ENCODE data around the gene IRAG1.
"Not testable (repeated sequence)": the region's sequence is repeated elsewhere in the genome, so short reads cannot be mapped to it uniquely, and the experiment has no call there.

The IRAG1 gene

GRCh38 chr11:10686311-10686710, 7.2 kb downstream of the IRAG1 start:
- H3K4me1 Mint-ChIP-seq: peaks cover 24% of the 10 kb centered on the region
- H3K27ac Mint-ChIP-seq: no peak overlapping the region
- no peaks in the 10 kb centered on the region for H3K36me3 Mint-ChIP-seq
- no peak for ATAC-seq
- H3K9me3 Mint-ChIP-seq: no peaks in the 10 kb centered on the region
- H3K4me3 Mint-ChIP-seq: no peak overlapping the region
- H3K27me3 Mint-ChIP-seq: peaks cover 10% of the 10 kb centered on the region

DNA sequence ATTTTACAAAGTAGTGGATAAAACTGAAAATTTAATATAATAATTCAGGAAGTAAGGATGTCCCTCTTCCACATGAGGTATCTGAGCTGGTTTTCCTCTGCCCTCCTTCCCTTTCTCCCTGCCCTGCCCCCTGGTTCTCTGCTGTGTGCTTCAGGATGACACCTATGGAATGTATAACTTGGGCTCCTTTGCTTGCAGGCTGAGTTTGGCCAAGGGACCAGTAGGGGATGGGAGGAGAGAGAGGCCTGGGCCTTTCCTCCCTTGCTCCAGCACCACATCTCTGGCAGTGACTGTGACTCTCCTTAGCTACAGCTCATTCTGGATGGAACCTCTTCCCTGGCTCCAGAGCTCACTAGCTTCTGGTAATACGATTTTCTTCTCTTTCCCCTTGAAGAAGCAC, 10.1 kb downstream of the IRAG1 start:
- no peak overlapping the region for H3K4me3 Mint-ChIP-seq
- no peak overlapping the region for H3K27ac Mint-ChIP-seq
- no peak for ATAC-seq
- no peaks in the 10 kb centered on the region for H3K36me3 Mint-ChIP-seq
- H3K27me3 Mint-ChIP-seq: peaks cover 9% of the 10 kb centered on the region
- H3K4me1 Mint-ChIP-seq: peaks cover 19% of the 10 kb centered on the region
- no peaks in the 10 kb centered on the region for H3K9me3 Mint-ChIP-seq

- Mint-ChIP-seq H3K36me3 (no peaks in the 10 kb centered on the region), H3K27ac (no peak overlapping the region), H3K27me3 (peaks cover 32% of the 10 kb centered on the region), H3K4me3 (no peak overlapping the region), H3K4me1 (no peaks in the 10 kb centered on the region), H3K9me3 (peaks cover 3% of the 10 kb centered on the region)
- ATAC-seq: no peak
Observed at GRCh38 chr11:10680956-10681487, 12.5 kb downstream of the IRAG1 start.

DNA sequence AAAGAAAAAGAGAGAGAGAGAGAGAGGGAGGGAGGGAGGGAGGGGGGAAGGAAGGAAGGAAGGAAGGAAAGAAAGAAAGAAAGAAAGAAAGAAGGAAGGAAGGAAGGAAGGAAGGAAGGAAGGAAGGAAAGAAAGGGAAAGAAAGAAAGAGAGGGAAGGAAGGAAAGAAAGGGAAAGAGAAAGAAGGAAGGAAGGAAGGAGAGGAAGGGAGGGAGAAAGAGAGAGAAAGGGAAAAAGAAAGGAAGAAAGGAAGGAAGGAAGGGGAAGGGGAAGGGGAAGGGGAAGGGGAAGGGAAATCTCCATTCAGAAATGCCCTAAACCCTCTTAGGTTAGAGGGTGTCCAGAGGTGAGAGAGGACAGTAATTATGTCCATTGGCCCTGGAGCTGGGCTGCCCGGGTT, 13.3 kb downstream of the IRAG1 start:
- H3K27me3 Mint-ChIP-seq: peaks cover 40% of the 10 kb centered on the region
- H3K9me3 Mint-ChIP-seq, H3K36me3 Mint-ChIP-seq, H3K27ac Mint-ChIP-seq, H3K4me3 Mint-ChIP-seq, H3K4me1 Mint-ChIP-seq, ATAC-seq: not testable (repeated sequence)

DNA sequence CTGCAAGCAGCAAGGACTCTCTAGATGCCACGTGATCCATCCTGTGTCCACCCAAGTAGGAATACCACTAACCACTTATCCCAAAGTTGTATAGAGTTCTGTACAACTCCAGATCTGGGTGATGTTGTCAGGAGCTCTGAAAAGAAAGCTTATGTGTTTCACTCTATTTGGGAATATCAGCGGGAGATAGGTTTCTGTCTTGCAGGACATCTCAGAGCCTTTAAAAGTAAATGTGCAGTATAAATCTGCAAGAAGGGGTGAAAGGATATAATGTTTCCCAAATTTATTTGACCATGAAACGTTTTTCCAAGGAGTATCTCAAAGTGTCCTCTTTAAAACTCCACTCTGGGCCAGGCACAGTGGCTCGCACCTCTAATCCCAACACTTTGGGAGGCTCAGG, 13.9 kb downstream of the IRAG1 start:
- no peak for ATAC-seq
- no peak overlapping the region for H3K4me3 Mint-ChIP-seq
- H3K27me3 Mint-ChIP-seq: peaks cover 42% of the 10 kb centered on the region
- H3K36me3 Mint-ChIP-seq: no peaks in the 10 kb centered on the region
- H3K9me3 Mint-ChIP-seq: peaks cover 3% of the 10 kb centered on the region
- H3K4me1 Mint-ChIP-seq: peaks cover 6% of the 10 kb centered on the region
- H3K27ac Mint-ChIP-seq: no peak overlapping the region

DNA sequence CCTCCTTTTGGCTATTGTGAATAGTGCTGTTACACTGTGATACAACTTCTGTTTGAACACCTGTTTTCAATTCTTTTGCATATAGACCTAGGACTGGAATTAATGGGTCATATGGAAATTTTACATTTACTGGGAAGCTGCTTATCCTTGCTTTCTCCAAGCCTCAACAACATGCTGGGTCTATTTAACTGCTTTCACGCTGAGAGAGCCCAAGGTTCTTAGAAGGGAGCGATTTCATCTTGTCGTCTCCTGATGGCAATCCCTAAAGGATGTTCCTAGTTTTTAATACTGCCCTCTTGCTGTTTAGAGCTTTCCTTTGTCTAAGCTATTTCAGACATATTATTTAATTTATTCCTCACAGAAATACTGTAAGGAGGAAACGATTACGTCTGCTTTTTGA, 15.5 kb downstream of the IRAG1 start:
- Mint-ChIP-seq H3K9me3 (peaks cover 3% of the 10 kb centered on the region), H3K4me3 (no peak overlapping the region), H3K27ac (no peak overlapping the region), H3K27me3 (peaks cover 52% of the 10 kb centered on the region), H3K4me1 (peaks cover 18% of the 10 kb centered on the region), H3K36me3 (no peaks in the 10 kb centered on the region)
- ATAC-seq: no peak

DNA sequence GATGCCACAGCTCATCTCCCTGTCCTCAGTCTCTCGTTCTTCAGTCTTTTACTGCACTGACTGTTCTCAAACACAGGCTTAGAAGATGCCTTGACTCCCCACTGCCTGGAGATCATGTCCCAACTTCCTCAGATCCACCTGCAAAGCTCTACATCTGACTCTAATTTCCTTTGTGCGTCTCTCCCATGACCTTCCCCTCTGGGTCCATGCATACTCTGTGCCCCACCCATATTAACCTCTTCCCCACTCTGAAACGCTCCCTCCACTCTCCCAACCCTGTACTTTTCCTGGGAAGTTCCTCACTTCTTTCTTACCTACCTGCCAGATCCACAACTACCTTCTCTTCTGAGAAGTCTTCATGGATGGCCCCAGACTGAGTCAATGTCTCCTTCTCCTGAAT, 16.6 kb downstream of the IRAG1 start:
- Mint-ChIP-seq H3K27me3 (peaks cover 52% of the 10 kb centered on the region), H3K4me3 (no peak overlapping the region), H3K27ac (no peak overlapping the region), H3K36me3 (no peaks in the 10 kb centered on the region), H3K9me3 (peaks cover 3% of the 10 kb centered on the region), H3K4me1 (peaks cover 18% of the 10 kb centered on the region)
- ATAC-seq: no peak

DNA sequence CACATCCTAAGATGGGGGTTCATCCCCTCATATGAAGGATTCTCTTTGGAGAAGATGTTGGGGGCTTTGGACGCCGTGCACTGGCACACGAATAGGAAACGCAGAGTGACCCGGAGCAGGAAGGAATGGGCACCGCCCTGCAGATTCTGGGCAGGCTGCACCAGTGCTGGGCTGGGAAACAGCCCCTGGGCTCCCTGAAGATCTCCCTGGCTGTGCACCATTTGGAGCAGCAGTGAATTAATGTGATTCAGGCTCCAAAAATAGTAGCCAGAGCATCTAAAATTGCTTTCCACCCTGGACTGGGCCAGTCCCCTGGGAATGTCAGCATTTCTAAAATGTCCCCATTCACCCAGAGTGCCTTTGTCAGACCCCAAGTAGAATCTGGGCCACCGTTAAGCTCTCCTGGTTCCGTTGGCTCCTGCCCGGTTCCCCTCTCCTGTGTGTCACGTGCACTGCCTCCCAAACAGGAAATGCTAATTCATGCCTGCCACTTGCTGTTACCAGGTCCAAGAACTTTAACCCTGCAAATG, 18.6 kb downstream of the IRAG1 start:
- H3K9me3 Mint-ChIP-seq: peaks cover 3% of the 10 kb centered on the region
- H3K36me3 Mint-ChIP-seq: no peaks in the 10 kb centered on the region
- no peak overlapping the region for H3K27ac Mint-ChIP-seq
- no peak overlapping the region for H3K4me3 Mint-ChIP-seq
- peaks cover 18% of the 10 kb centered on the region for H3K4me1 Mint-ChIP-seq
- peaks cover 52% of the 10 kb centered on the region for H3K27me3 Mint-ChIP-seq
- ATAC-seq: no peak

GRCh38 chr11:10674440-10674855, 19.1 kb downstream of the IRAG1 start:
- Mint-ChIP-seq H3K27me3 (peaks cover 50% of the 10 kb centered on the region), H3K36me3 (no peaks in the 10 kb centered on the region), H3K4me3 (no peak overlapping the region), H3K9me3 (peaks cover 3% of the 10 kb centered on the region), H3K27ac (no peak overlapping the region), H3K4me1 (peaks cover 18% of the 10 kb centered on the region)
- ATAC-seq: no peak

DNA sequence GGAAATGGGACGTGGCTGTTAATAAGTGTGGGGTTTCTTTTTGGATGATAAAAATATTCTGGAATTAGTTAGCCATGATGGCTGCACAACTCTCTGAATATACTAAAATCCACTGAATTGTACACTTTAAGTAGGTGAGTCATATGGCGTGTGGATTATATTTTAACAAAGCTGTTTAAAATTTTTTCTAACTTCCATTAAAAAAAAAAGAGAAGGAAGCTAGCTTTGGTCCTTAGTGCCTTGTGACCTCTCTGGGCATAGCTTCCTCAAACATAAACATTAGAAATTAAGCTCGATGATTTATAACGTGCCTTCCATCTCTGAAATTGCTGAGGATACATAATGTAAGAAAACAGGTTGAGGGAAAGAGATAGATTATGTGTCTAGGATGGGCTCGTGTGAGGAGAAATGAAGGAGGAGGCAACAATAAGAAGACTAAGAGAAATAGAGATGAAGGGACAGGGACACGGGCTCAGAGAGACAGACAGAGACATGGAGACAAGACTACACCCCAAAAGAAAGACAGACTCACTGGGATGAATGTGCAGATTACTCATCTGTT, 20.0 kb downstream of the IRAG1 start:
- Mint-ChIP-seq H3K36me3 (no peaks in the 10 kb centered on the region), H3K27me3 (peaks cover 43% of the 10 kb centered on the region), H3K9me3 (peaks cover 3% of the 10 kb centered on the region), H3K27ac (no peak overlapping the region), H3K4me3 (no peak overlapping the region), H3K4me1 (peaks cover 18% of the 10 kb centered on the region)
- no peak for ATAC-seq

DNA sequence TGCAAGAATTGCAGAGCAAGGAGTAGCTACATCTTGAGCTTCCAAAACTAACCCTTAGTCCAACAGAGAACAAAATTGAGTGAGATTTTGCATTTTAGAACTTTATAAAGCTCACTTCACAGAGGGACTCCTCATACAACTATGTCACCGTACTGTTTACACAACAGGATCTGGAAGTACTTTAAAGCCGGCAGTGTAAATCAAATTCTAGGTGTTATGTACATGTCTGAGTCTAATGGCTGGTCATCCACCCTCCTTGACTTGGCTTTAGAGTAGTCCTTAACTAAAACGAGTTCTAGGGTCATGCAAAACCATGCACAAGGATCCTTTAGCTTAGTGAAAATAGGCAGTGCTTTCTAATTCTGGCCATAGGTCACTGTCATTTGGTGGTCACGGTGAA, 23.5 kb downstream of the IRAG1 start:
- Mint-ChIP-seq H3K36me3 (no peaks in the 10 kb centered on the region), H3K27me3 (peaks cover 11% of the 10 kb centered on the region), H3K9me3 (no peaks in the 10 kb centered on the region), H3K4me1 (peaks cover 14% of the 10 kb centered on the region), H3K4me3 (no peak overlapping the region), H3K27ac (no peak overlapping the region)
- no peak for ATAC-seq

- Mint-ChIP-seq H3K4me1 (peaks cover 10% of the 10 kb centered on the region), H3K27me3 (peaks cover 10% of the 10 kb centered on the region), H3K4me3 (no peak overlapping the region), H3K9me3 (no peaks in the 10 kb centered on the region), H3K27ac (no peak overlapping the region), H3K36me3 (no peaks in the 10 kb centered on the region)
- ATAC-seq: no peak
Observed at GRCh38 chr11:10669258-10670033, 24.1 kb downstream of the IRAG1 start.

DNA sequence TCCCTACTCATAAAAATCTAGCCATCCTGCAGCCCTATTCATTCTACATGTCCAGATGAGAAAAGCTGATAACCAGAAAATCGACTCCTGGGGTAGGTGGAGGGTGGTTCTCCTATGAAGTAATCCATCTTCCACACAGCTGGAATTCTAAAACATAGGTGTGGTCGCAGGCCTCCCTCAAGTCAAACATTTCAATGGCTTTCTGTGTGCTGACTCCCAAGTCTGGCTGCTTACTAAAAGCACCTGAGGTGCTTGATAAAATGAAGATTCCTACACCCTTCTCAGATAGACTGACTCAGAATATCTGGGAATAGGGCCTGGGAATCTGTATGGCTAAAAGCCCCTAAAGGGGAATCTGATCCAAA, 26.1 kb downstream of the IRAG1 start:
- ATAC-seq: no peak
- Mint-ChIP-seq H3K27me3 (no peaks in the 10 kb centered on the region), H3K36me3 (no peaks in the 10 kb centered on the region), H3K9me3 (no peaks in the 10 kb centered on the region), H3K27ac (no peak overlapping the region), H3K4me1 (no peaks in the 10 kb centered on the region), H3K4me3 (no peak overlapping the region)

- H3K27me3 Mint-ChIP-seq: no peaks in the 10 kb centered on the region
- H3K4me1 Mint-ChIP-seq: no peaks in the 10 kb centered on the region
- ATAC-seq: no peak
- no peak overlapping the region for H3K27ac Mint-ChIP-seq
- no peaks in the 10 kb centered on the region for H3K9me3 Mint-ChIP-seq
- no peaks in the 10 kb centered on the region for H3K36me3 Mint-ChIP-seq
- no peak overlapping the region for H3K4me3 Mint-ChIP-seq
Observed at GRCh38 chr11:10666556-10667520, 26.7 kb downstream of the IRAG1 start.

GRCh38 chr11:10664496-10664895, 29.1 kb downstream of the IRAG1 start:
- Mint-ChIP-seq H3K4me3 (no peak overlapping the region), H3K27me3 (no peaks in the 10 kb centered on the region), H3K9me3 (no peaks in the 10 kb centered on the region), H3K4me1 (peaks cover 5% of the 10 kb centered on the region), H3K36me3 (no peaks in the 10 kb centered on the region), H3K27ac (no peak overlapping the region)
- ATAC-seq: no peak
